SK-N-SH (cell line): ENCODE data around the gene KLHDC7B. TPM values are rescaled to one million over a fixed set of nuclear protein-coding genes. Genes with fewer than 3 reads are reported as not detected.

Source experiments
- CTCF ChIA-PET: fragments of 300-600, 350-600 bp; formaldehyde crosslinking; extraction: SDS; loops from one replicate; lab custom pipeline; 2021; lab: Yijun Ruan, JAX
- POLR2A ChIA-PET: fragments of 350-600 bp; sonication (Branson Sonifier 250); formaldehyde crosslinking; extraction: SDS; loops from one replicate; lab custom pipeline; 2020; ENCODE audit warnings: antibody characterized with exemption, inconsistent platforms; lab: Yijun Ruan, JAX
- DNase-seq: peaks from one replicate; pipeline ENCODE4 v3.0.0; 2012
- H2AFZ ChIP-seq: fragments of 200-600 bp; sonication (generic); 2 replicates; pipeline ENCODE4 v1.8.1; 2016; ENCODE audit warnings: antibody characterized with exemption, mild to moderate bottlenecking, low read depth
- H3F3A ChIP-seq: fragments of 200-600 bp; sonication (generic); replicated peaks from 2 replicates; pipeline ENCODE3; 2016; ENCODE audit warnings: antibody characterized with exemption, mild to moderate bottlenecking; ENCODE audit not compliant: insufficient read depth
- H3K27ac ChIP-seq, 2 experiments: fragments of 200-500 bp in 1 of 2; fragments of 200-600 bp in 1 of 2; sonication (Bioruptor generic) in 1 of 2; sonication (generic), shearing (Covaris generic) in 1 of 2; 2 replicates each; pipeline versions ENCODE4 v1.5.1 to v1.6.1; 2014 to 2016; ENCODE audit warnings: low read depth in 2 of 2, inconsistent platforms in 1 of 2, low read length in 1 of 2, mild to moderate bottlenecking in 1 of 2, mixed read lengths in 1 of 2
- H3K27me3 ChIP-seq: fragments of 200-600 bp; sonication (generic), shearing (Covaris generic); 2 replicates; pipeline ENCODE4 v1.6.1; 2016; ENCODE audit warnings: mixed run types; ENCODE audit not compliant: insufficient read depth
- H3K36me3 ChIP-seq, 2 experiments: fragments of 200-500 bp in 1 of 2; fragments of 200-600 bp in 1 of 2; sonication (Bioruptor generic) in 1 of 2; sonication (generic) in 1 of 2; replicated peaks in 1 of 2; 2 replicates each; pipeline versions ENCODE3 to v1.5.1; 2014 to 2016; ENCODE audit warnings: low read length in 1 of 2, mild to moderate bottlenecking in 1 of 2; ENCODE audit not compliant: insufficient read depth in 2 of 2, control insufficient read depth in 1 of 2
- H3K4me1 ChIP-seq, 2 experiments: fragments of 200-500 bp in 1 of 2; fragments of 200-600 bp in 1 of 2; sonication (Bioruptor generic) in 1 of 2; sonication (generic), shearing (Covaris generic) in 1 of 2; 2 replicates each; pipeline versions ENCODE4 v1.5.1 to v1.6.1; 2014 to 2016; ENCODE audit warnings: low read depth in 1 of 2, low read length in 1 of 2, mixed run types in 1 of 2; ENCODE audit not compliant: insufficient read depth in 2 of 2, control insufficient read depth in 1 of 2
- H3K4me2 ChIP-seq: fragments of 200-600 bp; sonication (generic), shearing (Covaris generic); 2 replicates; pipeline ENCODE4 v1.6.1; 2017; ENCODE audit warnings: mixed run types
- H3K4me3 ChIP-seq, 2 experiments: fragments of 200-500 bp in 1 of 2; fragments of 200-600 bp in 1 of 2; sonication (Bioruptor generic) in 1 of 2; sonication (generic), shearing (Covaris generic) in 1 of 2; 2 replicates each; pipeline versions ENCODE4 v1.5.1 to v1.8.1; 2014 to 2016; ENCODE audit warnings: low read depth in 2 of 2, inconsistent platforms in 1 of 2, low read length in 1 of 2, mild to moderate bottlenecking in 1 of 2, mixed read lengths in 1 of 2, moderate library complexity in 1 of 2
- H3K79me2 ChIP-seq: fragments of 200-600 bp; sonication (generic); 2 replicates; pipeline ENCODE4 v1.8.1; 2017; ENCODE audit warnings: mild to moderate bottlenecking; ENCODE audit not compliant: insufficient read depth
- H3K9ac ChIP-seq: fragments of 200-600 bp; sonication (generic); 2 replicates; pipeline ENCODE4 v1.6.1; 2017; ENCODE audit warnings: mixed run types
- H3K9me2 ChIP-seq: fragments of 200-600 bp; sonication (generic); 2 replicates; pipeline ENCODE4 v1.6.1; 2017; ENCODE audit warnings: mixed run types
- H3K9me3 ChIP-seq: fragments of 200-600 bp; sonication (generic); 2 replicates; pipeline ENCODE4 v1.6.1; 2017; ENCODE audit warnings: mixed run types, mild to moderate bottlenecking, moderate library complexity
- H4K20me1 ChIP-seq: fragments of 200-600 bp; sonication (generic); 2 replicates; pipeline ENCODE4 v1.6.1; 2017; ENCODE audit warnings: mild to moderate bottlenecking, mixed run types; ENCODE audit not compliant: insufficient read depth
- CHD2 ChIP-seq: fragments of 150-350 bp; IDR thresholded peaks from 2 replicates; pipeline ENCODE4 v1.6.1; 2018; ENCODE audit warnings: low read length; ENCODE audit not compliant: partially characterized antibody
- ELF1 ChIP-seq: IDR thresholded peaks from 2 replicates; pipeline ENCODE4 v1.4.0; 2012
- EZH2phosphoT487 ChIP-seq: fragments of 200-600 bp; sonication (generic); IDR thresholded peaks from 2 replicates; pipeline ENCODE4 v1.6.1; 2017; ENCODE audit warnings: low read depth, mixed run types, mild to moderate bottlenecking, antibody characterized with exemption, moderate library complexity, borderline replicate concordance
- FOSL2 ChIP-seq: IDR thresholded peaks from 2 replicates; pipeline ENCODE4 v1.4.0; 2012; ENCODE audit warnings: low read depth, mild to moderate bottlenecking, moderate library complexity, borderline replicate concordance
- FOXJ3 ChIP-seq: sonication (generic); formaldehyde crosslinking; IDR thresholded peaks from 2 replicates; pipeline ENCODE4 v1.5.1; 2020; ENCODE audit warnings: mild to moderate bottlenecking, missing genetic modification reagents
- GATA2 ChIP-seq: sonication (generic); formaldehyde crosslinking; IDR thresholded peaks from 2 replicates; pipeline ENCODE4 v1.5.0; 2020; ENCODE audit warnings: mild to moderate bottlenecking, missing genetic modification reagents
- JUND ChIP-seq: IDR thresholded peaks from 2 replicates; pipeline ENCODE4 v1.4.0; 2012
- MEF2A ChIP-seq: IDR thresholded peaks from 2 replicates; pipeline ENCODE4 v1.4.0; 2012; ENCODE audit warnings: low read depth, borderline replicate concordance
- NFIC ChIP-seq: IDR thresholded peaks from 2 replicates; pipeline ENCODE4 v1.4.0; 2012; ENCODE audit warnings: borderline replicate concordance
- POLR2AphosphoS5 ChIP-seq: IDR thresholded peaks from 2 replicates; pipeline ENCODE4 v1.6.1; 2012; ENCODE audit warnings: low read depth, low read length
- RCOR1 ChIP-seq: fragments of 150-350 bp; IDR thresholded peaks from 2 replicates; pipeline ENCODE4 v1.6.1; 2017; ENCODE audit warnings: antibody characterized with exemption, low read length
- RFX5 ChIP-seq: IDR thresholded peaks from 2 replicates; pipeline ENCODE4 v1.6.1; 2012; ENCODE audit warnings: mild to moderate bottlenecking, improper control_type of control experiment, low read length
- SIN3A ChIP-seq: IDR thresholded peaks from 2 replicates; pipeline ENCODE4 v1.6.1; 2012; ENCODE audit warnings: low read depth, mild to moderate bottlenecking, low read length, moderate library complexity, borderline replicate concordance
- SMC3 ChIP-seq: IDR thresholded peaks from 2 replicates; pipeline ENCODE4 v1.6.1; 2012; ENCODE audit warnings: low read depth, low read length, improper control_type of control experiment
- USF2 ChIP-seq: fragments of 150-350 bp; IDR thresholded peaks from 2 replicates; pipeline ENCODE4 v1.6.1; 2017; ENCODE audit warnings: antibody characterized with exemption, low read length, low read depth, borderline replicate concordance
- YY1 ChIP-seq: IDR thresholded peaks from 2 replicates; pipeline ENCODE4 v1.4.0; 2012; ENCODE audit warnings: low read depth, mild to moderate bottlenecking
- WGBS: methylation state at CpG from one replicate; pipeline ENCODE4 v1.1.6; 2017; ENCODE audit warnings: low lambda C conversion rate; 5-methylcytosine and 5-hydroxymethylcytosine counted together
- polyA plus RNA-seq, 3 experiments: library from polyadenylated mRNA; depleted of rRNA; stranded (reverse); fragments of >200 nt; gene quantifications; 2 replicates each; pipeline ENCODE4 v1.2.3, GENCODE V29; 2012
- TF ChIP-seq, protein P1 (sequence below): fragments of 200-600 bp; sonication (generic); IDR thresholded peaks from 2 replicates; pipeline ENCODE4 v1.6.1; 2017; ENCODE audit warnings: antibody characterized with exemption, mild to moderate bottlenecking, moderate library complexity
- TF ChIP-seq, protein P2 (sequence below): IDR thresholded peaks from 2 replicates; pipeline ENCODE4 v1.4.0; 2012; ENCODE audit warnings: low read depth
- TF ChIP-seq, protein P3 (sequence below): IDR thresholded peaks from 2 replicates; pipeline ENCODE4 v1.4.0; 2012; ENCODE audit warnings: low read depth, borderline replicate concordance

KLHDC7B gene
- polyA plus RNA-seq, 1 of the 3 experiments (the other 2 are of a cell fraction) = 0.07 TPM

- Histone ChIP-seq H3K4me1 (peaks cover 0 to 14% of the 10 kb centered on the region in 2 experiments; a peak in 1 of 4 replicates), H3F3A (no peaks in the 10 kb centered on the region), H3K9ac (peak overlapping the region; percentile 96; the same call in 1 of the 2 replicates), H3K27ac (no peak overlapping the region; a peak in 1 of 4 replicates), H3K36me3 (peaks cover 0 to 28% of the 10 kb centered on the region in 2 experiments), H3K4me2 (peak overlapping the region; percentile 90), H3K9me2 (no peaks in the 10 kb centered on the region), H2AFZ (no peak overlapping the region), H3K4me3 (peak overlapping the region; percentile 89 to 94), H3K9me3 (no peaks in the 10 kb centered on the region), H3K27me3 (no peaks in the 10 kb centered on the region), H3K79me2 (peaks cover 24% of the 10 kb centered on the region; the same call in 1 of the 2 replicates), H4K20me1 (no peaks in the 10 kb centered on the region)
- POLR2A ChIA-PET = interaction anchor here (2.3 kb wide), 1 partner anchor 56 kb away, joined by 10 read pairs; the partner anchor contains the start of gene SCO2
- CTCF ChIA-PET = interaction anchor here (1.0 to 9.0 kb wide), 4 partner anchors 9 to 56 kb away, joined by 3 to 73 read pairs (median 6); partner anchors contain the start of genes SCO2 and SYCE3
- no peak for TF ChIP-seq EZH2phosphoT487
- no peak for TF ChIP-seq RFX5
- no peak for TF ChIP-seq USF2
- no peak for TF ChIP-seq JUND
- WGBS = 91% methylated on average over 18 of the region's 22 CpGs
- no peak for DNase-seq
These were observed 35.6 kb downstream of the KLHDC7B start for GRCh38 chr22:50581031-50581949.

DNA sequence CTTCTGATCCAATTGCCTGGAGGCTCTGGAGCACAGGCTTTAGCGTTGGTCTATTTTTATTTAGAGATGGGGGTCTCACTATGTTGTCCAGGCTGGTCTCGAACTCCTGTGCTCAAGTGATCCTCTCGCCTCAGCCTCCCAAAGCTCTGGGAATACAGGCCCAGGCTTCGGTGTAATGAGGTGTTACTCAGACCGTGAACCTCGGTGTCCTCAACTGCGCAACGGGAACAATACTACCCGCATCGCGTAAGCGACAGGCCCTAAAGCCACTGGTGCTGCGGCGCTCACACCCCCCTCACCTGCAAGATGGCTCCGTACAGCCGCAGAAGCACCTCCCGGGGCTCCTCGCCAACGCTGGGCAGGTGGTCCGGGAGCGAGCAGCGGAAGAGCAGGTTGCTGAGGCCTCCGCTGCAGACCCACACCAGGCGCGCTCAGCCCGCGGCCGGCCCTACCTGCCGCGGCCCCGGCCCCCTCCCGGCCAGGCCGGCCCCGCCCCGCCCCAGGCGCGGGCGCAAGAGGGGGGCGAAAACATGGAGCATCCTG, 36.3 kb downstream of the KLHDC7B start:
- Histone ChIP-seq H3K4me1 (peaks cover 0 to 14% of the 10 kb centered on the region in 2 experiments; a peak in 1 of 4 replicates), H3K36me3 (peaks cover 0 to 24% of the 10 kb centered on the region in 2 experiments), H3K79me2 (peaks cover 24% of the 10 kb centered on the region; the same call in 1 of the 2 replicates), H3K9ac (peak overlapping the region; percentile 96), H3K27me3 (no peaks in the 10 kb centered on the region), H3K4me3 (peak overlapping the region; percentile 89 to 94), H3K4me2 (peak overlapping the region; percentile 90), H3K9me2 (no peaks in the 10 kb centered on the region), H2AFZ (peak overlapping the region; percentile 84; the same call in 1 of the 2 replicates), H3K27ac (peak overlapping the region; percentile 83 to 96; a peak in 3 of 4 replicates), H3K9me3 (no peaks in the 10 kb centered on the region), H3F3A (no peaks in the 10 kb centered on the region), H4K20me1 (no peaks in the 10 kb centered on the region)
- 25% methylated on average over 8 of the region's 39 CpGs for WGBS
- no peak for DNase-seq
- ChIA-PET POLR2A (interaction anchor here (0.5 to 2.3 kb wide), 6 partner anchors 10 to 110 kb away, joined by 3 to 10 read pairs (median 4); partner anchors contain the start of gene SCO2), CTCF (interaction anchor here (1.0 to 9.0 kb wide), 5 partner anchors 9 to 57 kb away, joined by 3 to 73 read pairs (median 6); partner anchors contain the start of genes SCO2 and SYCE3)
- TF ChIP-seq RFX5 = no peak
- TF ChIP-seq, protein P1, sequence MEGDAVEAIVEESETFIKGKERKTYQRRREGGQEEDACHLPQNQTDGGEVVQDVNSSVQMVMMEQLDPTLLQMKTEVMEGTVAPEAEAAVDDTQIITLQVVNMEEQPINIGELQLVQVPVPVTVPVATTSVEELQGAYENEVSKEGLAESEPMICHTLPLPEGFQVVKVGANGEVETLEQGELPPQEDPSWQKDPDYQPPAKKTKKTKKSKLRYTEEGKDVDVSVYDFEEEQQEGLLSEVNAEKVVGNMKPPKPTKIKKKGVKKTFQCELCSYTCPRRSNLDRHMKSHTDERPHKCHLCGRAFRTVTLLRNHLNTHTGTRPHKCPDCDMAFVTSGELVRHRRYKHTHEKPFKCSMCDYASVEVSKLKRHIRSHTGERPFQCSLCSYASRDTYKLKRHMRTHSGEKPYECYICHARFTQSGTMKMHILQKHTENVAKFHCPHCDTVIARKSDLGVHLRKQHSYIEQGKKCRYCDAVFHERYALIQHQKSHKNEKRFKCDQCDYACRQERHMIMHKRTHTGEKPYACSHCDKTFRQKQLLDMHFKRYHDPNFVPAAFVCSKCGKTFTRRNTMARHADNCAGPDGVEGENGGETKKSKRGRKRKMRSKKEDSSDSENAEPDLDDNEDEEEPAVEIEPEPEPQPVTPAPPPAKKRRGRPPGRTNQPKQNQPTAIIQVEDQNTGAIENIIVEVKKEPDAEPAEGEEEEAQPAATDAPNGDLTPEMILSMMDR = no peak
- TF ChIP-seq POLR2AphosphoS5 = no peak
- no peak for TF ChIP-seq ELF1
- TF ChIP-seq RCOR1 = no peak
- no peak for TF ChIP-seq FOXJ3 (CRISPR knock-in tag)
- no peak for TF ChIP-seq NFIC
- no peak for TF ChIP-seq SMC3
- TF ChIP-seq, protein P2, sequence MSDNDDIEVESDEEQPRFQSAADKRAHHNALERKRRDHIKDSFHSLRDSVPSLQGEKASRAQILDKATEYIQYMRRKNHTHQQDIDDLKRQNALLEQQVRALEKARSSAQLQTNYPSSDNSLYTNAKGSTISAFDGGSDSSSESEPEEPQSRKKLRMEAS = no peak
- TF ChIP-seq EZH2phosphoT487 = no peak
- no peak for TF ChIP-seq GATA2
- no peak for TF ChIP-seq YY1
- TF ChIP-seq MEF2A = no peak
- TF ChIP-seq, protein P3, sequence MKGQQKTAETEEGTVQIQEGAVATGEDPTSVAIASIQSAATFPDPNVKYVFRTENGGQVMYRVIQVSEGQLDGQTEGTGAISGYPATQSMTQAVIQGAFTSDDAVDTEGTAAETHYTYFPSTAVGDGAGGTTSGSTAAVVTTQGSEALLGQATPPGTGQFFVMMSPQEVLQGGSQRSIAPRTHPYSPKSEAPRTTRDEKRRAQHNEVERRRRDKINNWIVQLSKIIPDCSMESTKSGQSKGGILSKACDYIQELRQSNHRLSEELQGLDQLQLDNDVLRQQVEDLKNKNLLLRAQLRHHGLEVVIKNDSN = no peak
- no peak for TF ChIP-seq CHD2
- no peak for TF ChIP-seq SIN3A
- TF ChIP-seq FOSL2 = no peak
